Measurements from ENCODE around the gene NEDD8. TPM values are rescaled to one million over a fixed set of nuclear protein-coding genes. Genes with fewer than 3 reads are reported as not detected.

Gene NEDD8
- total RNA-seq, 2 donors from 2014 or later, result 126 to 150 TPM

DNA sequence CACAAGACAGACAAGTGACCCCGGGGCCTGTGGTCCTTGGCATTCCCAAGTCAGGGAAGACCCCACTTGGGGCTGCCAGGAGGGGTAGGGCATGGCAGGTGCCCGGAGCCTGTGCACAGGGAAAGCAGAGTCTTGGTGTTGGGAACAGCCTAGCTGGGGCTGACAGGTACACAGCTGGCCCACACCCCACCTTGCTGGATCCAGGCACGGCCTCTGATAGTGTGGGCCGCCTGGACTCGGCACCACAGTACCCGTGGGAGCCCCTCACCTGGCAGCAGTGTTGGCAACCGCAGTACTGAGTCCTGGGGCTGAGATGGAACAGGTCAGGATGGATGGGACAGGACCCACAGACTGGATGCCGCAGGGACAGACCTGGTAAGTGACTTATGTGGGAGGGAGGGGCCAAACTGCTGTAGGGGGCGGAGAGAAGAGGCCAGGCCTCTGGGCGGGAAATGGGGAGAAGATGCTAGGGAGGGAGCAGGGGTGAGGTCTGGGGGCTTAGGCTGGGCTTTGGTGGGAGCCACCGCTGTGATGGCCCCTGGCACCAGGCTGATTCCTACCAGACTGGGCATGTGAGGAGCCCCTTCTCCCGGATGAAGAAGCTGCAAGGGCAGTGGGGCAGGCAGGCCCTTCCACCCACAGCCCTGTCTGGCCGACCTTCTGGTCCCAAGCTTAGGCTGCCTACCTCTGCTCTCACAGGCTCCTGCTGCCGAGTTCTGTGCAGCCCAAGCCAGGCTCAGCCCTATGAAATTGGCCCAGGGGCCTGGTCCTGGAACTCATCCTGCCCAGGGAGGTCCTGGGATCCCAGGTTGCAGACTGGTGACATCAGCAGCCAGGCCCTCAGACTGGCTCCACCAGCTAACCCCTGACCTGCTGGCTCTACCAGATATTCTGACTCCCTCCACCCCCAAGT lies 30.9 kb upstream of the NEDD8 start, which contains the start of gene TGM1:
TSS of gene TGM1 (minus strand) at position 357 of the 913 bp plus-strand sequence. CDS start 825 bp downstream, outside the sequence.
- TF ChIP-seq, protein P1, sequence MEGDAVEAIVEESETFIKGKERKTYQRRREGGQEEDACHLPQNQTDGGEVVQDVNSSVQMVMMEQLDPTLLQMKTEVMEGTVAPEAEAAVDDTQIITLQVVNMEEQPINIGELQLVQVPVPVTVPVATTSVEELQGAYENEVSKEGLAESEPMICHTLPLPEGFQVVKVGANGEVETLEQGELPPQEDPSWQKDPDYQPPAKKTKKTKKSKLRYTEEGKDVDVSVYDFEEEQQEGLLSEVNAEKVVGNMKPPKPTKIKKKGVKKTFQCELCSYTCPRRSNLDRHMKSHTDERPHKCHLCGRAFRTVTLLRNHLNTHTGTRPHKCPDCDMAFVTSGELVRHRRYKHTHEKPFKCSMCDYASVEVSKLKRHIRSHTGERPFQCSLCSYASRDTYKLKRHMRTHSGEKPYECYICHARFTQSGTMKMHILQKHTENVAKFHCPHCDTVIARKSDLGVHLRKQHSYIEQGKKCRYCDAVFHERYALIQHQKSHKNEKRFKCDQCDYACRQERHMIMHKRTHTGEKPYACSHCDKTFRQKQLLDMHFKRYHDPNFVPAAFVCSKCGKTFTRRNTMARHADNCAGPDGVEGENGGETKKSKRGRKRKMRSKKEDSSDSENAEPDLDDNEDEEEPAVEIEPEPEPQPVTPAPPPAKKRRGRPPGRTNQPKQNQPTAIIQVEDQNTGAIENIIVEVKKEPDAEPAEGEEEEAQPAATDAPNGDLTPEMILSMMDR (IDR thresholded peaks at IDR 0.05), result no peak
- H3K27me3 ChIP-seq, result no peaks in the 10 kb centered on the region
- DNase-seq, result no peak
- H3K9ac ChIP-seq (ENCODE audit: low read depth in 2 of 2, low read length in 2 of 2), result no peak within 1 kb of the TSS
- H3K36me3 ChIP-seq, result peaks cover 7% of the 10 kb centered on the region
- no peaks in the 10 kb centered on the region for H3K4me1 ChIP-seq
- H3K4me3 ChIP-seq, result no peak within 1 kb of the TSS
- no peaks in the 10 kb centered on the region for H3K9me3 ChIP-seq
- intact Hi-C loops (cut with DNase I), result no loop called here
- H3K27ac ChIP-seq, result no peak within 1 kb of the TSS

DNA sequence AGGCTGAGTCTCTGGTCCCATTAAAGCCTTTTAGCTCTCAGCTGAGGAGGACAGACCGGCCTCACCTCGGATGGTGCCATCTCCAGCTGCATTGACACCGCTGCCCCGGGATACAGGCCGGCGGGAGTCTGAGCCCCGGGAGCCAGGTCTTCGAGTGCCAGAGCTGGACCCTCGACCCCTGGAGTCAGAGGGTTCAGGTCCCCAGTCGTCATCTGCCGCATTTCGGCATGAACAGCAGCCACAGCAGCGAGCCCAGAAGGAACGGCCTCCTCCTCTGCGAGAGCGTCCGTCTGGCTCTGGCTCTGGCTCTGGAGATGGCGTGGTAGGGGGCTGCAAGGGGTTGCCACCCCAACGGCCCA lies 29.8 kb upstream of the NEDD8 start:
- Histone ChIP-seq H3K9ac (ENCODE audit: low read depth in 2 of 2, low read length in 2 of 2) (no peak overlapping the region), H3K27ac (no peak overlapping the region), H3K4me3 (no peak overlapping the region), H3K4me1 (no peaks in the 10 kb centered on the region), H3K27me3 (no peaks in the 10 kb centered on the region), H3K36me3 (peaks cover 6% of the 10 kb centered on the region), H3K9me3 (no peaks in the 10 kb centered on the region)
- intact Hi-C loops (cut with DNase I), result no loop called here
- TF ChIP-seq, protein P1 (IDR thresholded peaks at IDR 0.05), result no peak
- DNase-seq, result no peak

- no peak for DNase-seq
- H3K4me3 ChIP-seq, result no peak overlapping the region
- TF ChIP-seq, protein P1 (IDR thresholded peaks at IDR 0.05), result no peak
- peaks cover under 1% of the 10 kb centered on the region for H3K36me3 ChIP-seq
- H3K27me3 ChIP-seq, result no peaks in the 10 kb centered on the region
- intact Hi-C loops (cut with DNase I), result no loop called here
- H3K9ac ChIP-seq (ENCODE audit: low read depth in 2 of 2, low read length in 2 of 2), result no peak overlapping the region
- no peaks in the 10 kb centered on the region for H3K9me3 ChIP-seq
- H3K27ac ChIP-seq, result no peak overlapping the region
- H3K4me1 ChIP-seq, result no peaks in the 10 kb centered on the region
Observed at GRCh38 chr14:24261256-24261968, 29.2 kb upstream of the NEDD8 start.

DNA sequence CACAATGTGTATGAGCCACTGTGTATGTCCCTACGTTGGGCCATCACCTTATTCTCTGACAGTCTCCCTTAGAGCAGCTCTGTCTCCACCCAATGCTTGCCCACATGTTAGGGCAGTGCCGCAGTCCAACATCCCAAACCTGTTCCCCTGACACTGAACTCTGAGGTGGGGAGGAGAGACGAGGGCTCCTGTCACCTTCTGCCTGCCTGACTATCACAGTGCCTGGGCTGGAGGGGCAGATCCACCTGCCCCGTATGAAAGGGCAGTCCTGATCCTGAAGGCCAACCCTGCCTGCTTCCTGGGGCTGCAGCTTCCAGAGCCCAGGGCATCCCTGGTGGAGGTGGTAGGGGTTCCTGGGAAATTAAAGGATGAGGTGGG lies 28.6 kb upstream of the NEDD8 start:
- Histone ChIP-seq H3K9ac (ENCODE audit: low read depth in 2 of 2, low read length in 2 of 2) (no peak overlapping the region), H3K36me3 (no peaks in the 10 kb centered on the region), H3K27me3 (no peaks in the 10 kb centered on the region), H3K27ac (no peak overlapping the region), H3K9me3 (no peaks in the 10 kb centered on the region), H3K4me3 (no peak overlapping the region), H3K4me1 (no peaks in the 10 kb centered on the region)
- DNase-seq, result no peak
- TF ChIP-seq, protein P1 (IDR thresholded peaks at IDR 0.05), result no peak
- intact Hi-C loops (cut with DNase I), result no loop called here

DNA sequence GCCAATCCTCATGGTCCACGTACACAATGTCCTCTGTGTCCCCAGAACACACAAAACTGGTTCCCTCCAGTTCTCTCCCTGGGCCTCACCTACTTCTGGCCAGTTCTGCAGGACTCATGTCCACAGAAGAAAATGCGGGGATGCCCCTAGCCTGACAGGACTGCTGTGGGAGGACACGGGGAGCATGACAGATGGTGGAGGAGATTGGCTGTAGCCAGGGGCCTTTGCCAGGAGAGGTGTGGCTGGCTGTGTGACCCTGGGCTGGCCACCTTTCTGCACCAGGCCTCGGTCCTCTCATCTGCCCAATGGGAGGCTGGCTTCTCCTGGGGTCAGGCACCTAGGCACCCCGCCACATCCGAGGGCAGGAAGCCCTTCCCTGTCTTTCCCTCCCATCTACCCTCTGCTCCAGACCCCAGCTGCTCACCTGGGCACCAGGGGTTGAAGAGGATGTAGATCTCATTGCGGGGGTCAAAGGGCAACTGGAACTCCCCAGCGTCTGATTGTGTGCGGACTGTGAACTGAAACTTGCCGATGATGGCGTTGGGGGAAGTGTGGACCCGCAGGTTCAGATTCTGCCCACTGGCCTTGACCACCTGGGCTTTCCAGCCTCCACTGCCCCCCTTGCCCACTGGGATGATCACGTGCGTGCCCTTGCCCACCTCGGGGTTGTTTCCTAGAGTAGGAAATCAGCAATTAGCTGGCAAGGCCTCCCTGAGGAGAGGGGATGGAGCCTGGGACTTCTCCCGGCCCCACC lies 28.0 kb upstream of the NEDD8 start:
- intact Hi-C loops (cut with DNase I), result no loop called here
- no peak overlapping the region for H3K27ac ChIP-seq
- H3K36me3 ChIP-seq, result no peaks in the 10 kb centered on the region
- H3K9ac ChIP-seq (ENCODE audit: low read depth in 2 of 2, low read length in 2 of 2), result no peak overlapping the region
- no peaks in the 10 kb centered on the region for H3K4me1 ChIP-seq
- no peak overlapping the region for H3K4me3 ChIP-seq
- no peaks in the 10 kb centered on the region for H3K27me3 ChIP-seq
- no peaks in the 10 kb centered on the region for H3K9me3 ChIP-seq
- TF ChIP-seq, protein P1 (IDR thresholded peaks at IDR 0.05), result no peak
- no peak for DNase-seq
